NOMO-1 (cell line): ENCODE data around the gene MS4A1.
A peak's percentile ranks its signal among the peaks of the same experiment; 100 is the strongest.
"Not testable (repeated sequence)": the region's sequence is repeated elsewhere in the genome, so short reads cannot be mapped to it uniquely, and the experiment has no call there.

Experiments
- DNase-seq, 2 experiments: peaks; one replicate each; lab custom pipeline; 2025; ENCODE audit not compliant: unreplicated experiment in 2 of 2; lab: John Stamatoyannopoulos, UW

MS4A1 gene

DNA sequence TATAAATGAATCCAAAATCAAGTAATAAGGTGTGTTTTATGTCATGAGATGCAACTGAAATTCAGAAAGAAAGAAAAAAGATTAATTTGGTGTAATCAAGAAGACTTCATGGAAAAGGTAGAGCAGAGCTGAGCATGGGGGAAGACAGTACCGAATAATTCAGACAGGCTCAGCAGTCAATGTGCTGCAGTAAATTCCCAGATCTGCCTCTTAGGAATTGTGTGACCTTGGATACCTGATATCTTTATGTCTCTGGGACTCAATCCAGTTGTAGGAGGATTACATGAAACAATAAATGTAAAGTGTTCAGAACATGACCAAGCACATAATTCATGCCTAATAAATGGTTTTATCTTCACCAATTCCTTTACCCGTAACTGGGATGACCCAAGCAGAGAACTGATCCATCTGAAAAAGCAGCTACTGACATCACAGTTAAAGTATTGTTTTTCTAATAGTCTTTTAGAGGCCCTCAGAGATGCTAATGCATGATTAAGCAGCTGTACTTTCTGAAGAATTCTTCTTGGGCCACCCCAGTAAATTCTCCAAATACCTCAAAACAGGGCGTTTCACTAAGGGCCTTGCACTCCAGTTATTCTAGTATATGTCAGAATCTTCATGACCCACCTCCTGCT, 44.7 kb downstream of the MS4A1 start:
- no peak for DNase-seq

DNA sequence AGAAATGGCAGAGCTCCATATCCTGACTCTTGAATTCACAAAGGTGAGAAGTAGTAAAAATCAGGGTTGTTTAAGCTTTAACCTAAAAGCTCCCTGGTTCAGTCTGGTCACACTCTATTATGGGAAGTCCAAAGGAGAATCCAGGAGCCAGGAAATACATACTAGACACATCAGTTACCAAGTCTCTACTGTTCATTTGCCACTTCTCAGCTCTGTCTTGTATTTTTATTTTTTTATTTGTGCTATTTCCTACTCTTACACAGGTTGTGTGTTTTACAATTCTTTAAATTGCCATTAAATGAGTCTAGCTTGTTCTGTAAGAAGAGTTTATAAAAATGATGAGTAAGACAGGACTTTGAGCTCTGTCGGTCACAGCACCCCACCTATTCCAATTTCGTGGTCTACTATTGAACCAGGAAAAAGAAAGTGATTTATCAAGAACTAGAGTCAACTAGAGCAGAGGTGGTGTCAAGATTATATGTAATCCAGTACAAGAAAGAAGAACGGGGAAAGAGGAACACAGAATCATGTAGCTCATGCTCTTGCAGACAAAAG, 46.7 kb downstream of the MS4A1 start:
- peak in 1 of 2 experiments; percentile 41 for DNase-seq

DNA sequence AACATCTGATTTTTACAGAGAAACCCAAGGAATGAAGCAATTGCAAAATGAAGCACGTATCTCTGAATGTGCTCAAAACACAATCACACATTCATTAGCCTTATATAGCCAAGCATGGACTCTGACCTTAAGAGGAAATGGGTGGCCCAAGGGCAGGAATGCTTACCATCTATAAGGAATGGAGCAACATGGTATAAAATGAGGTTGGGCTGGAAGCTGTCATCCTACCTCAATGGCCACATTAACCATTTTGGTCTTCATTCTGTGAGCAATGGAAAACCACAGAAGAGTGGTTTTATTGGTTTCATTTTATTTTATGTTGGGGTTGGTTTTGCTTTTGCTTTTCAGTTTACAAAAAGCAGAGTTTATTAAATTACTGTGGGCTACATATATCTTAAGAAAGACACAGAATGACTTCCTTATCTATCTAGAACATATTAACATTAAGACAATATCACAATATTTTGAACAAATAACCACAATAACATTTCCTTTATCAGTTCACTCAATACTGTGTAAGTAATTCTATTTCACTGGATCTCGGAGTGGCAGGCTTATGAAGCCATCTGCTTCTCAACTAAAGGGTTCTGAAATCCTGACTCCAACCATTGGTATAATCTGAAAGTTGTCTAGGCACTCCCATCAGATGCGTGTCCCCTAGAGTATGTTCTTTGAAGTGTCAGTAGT, 48.7 kb downstream of the MS4A1 start:
- no peak for DNase-seq

GRCh38 chr11:60509609-60510008, 54.0 kb downstream of the MS4A1 start:
- not testable (repeated sequence) for DNase-seq

- not testable (repeated sequence) for DNase-seq
Measured at GRCh38 chr11:60510209-60510608, 54.6 kb downstream of the MS4A1 start.

- DNase-seq = no peak
Measured at GRCh38 chr11:60511393-60511792, 55.7 kb downstream of the MS4A1 start.

DNA sequence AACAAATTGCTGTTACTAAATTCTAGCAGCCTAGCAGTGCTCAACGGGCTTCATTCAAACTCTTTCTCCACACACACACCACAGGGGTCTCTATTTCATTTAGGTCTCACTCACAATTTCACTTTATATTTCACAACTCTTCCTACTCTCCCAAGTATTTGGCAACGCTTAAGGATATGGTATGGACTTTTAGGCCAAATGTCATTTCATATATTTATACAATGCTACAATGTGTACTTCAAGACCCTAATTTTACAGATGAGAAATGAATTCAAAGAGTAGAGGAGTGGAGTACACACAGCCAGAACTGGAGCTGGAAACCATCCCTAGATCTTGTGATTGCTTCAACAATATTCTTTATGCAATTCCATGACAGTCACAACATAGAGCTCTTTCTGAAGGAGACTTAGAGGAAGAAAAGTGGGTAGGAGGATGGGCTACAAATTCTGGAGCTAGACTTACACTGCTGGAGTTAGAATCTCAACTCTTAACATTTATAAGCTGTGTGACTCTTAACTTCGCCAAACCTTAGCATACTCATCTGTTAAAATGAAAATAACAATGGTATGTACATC, 57.1 kb downstream of the MS4A1 start:
- no peak for DNase-seq

GRCh38 chr11:60513496-60514460, 58.1 kb downstream of the MS4A1 start:
- DNase-seq = peak in 1 of 2 experiments; percentile 17

DNA sequence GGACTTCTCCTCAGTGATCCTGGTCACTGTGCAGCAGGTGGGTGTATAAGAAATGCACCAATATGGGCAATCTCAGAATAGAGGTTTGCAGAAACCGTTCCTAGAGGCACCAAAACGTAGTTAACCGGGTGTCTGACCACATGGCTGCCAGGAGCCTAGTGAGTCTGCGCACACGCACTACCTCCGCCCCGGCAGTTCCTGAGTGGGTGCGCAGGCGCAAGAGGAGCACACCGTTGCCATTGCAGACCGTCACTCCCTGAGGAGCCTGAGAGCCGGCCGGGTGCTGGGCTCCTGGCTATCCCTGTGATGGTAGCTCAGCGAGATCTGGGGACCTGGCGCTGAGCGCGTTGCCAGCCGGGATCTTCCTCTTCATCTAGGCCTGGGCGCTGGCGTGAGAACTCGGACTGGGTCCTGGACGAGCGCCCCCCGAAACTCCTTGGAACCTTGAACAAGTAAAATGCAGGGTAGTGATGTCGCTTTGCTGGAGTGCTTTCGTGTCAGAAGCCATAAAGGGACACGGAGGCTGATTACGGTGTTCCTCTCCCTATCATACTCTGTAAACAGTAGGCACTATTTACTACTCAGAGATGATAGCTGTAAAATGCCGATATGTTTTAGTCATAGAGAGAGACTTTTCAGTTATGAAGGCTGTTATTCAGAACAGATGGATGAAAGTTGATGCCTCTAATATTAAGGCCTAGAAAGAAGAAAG, 59.7 kb downstream of the MS4A1 start, which contains the start of gene MS4A13:
TSS of gene MS4A13 (plus strand) at position 249 of the 712 bp plus-strand sequence. CDS start 2,692 bp downstream, outside the sequence.
- DNase-seq = no peak
